ENCODE measurements around the gene CD68. TPM values are rescaled to one million over a fixed set of nuclear protein-coding genes. Genes with fewer than 3 reads are reported as not detected.

CD68 gene
- total RNA-seq, 1 donor from 2014 or later, result 667 TPM

DNA sequence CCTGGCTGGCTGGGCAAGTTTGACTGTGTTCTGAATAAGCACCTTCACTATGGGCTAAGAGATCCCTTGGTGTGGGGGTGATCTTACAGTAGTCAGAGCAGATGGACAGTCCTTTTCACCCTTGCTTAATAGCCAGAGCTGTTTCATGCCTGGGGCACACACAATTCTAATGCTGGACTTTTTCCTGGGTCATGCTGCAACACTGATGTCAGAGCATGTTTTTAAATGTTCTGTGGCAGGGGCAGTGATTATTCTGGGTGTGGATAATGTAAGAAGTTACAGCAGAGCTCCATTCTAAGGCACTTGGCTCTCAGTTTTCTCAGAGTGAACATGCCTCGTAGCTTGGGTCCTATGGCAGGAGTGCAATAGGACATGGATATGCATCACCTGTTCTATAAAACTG is 4.0 kb upstream of the CD68 start:
- peak overlapping the region; percentile 6 for H3K27ac ChIP-seq
- peaks cover 79% of the 10 kb centered on the region for H3K4me1 ChIP-seq

DNA sequence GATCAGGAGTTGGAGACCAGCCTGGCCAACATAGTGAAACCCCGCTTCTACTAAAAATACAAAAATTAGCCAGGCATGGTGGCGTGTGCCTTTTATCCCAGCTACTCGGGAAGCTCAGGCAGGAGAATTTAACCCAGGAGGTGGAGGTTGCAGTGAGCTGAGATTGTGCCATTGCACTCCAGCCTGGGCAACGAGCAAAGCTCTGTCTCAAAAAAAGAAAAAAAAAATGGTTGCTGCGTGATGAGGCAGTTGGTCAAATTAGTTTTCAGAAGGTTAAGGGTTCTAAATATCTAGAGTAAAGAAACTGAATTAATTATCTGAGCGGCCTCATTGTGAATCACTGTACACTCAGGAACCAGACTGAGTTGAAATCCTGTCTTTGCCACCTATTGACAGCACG is 3.5 kb upstream of the CD68 start:
- TF ChIP-seq, protein P1, sequence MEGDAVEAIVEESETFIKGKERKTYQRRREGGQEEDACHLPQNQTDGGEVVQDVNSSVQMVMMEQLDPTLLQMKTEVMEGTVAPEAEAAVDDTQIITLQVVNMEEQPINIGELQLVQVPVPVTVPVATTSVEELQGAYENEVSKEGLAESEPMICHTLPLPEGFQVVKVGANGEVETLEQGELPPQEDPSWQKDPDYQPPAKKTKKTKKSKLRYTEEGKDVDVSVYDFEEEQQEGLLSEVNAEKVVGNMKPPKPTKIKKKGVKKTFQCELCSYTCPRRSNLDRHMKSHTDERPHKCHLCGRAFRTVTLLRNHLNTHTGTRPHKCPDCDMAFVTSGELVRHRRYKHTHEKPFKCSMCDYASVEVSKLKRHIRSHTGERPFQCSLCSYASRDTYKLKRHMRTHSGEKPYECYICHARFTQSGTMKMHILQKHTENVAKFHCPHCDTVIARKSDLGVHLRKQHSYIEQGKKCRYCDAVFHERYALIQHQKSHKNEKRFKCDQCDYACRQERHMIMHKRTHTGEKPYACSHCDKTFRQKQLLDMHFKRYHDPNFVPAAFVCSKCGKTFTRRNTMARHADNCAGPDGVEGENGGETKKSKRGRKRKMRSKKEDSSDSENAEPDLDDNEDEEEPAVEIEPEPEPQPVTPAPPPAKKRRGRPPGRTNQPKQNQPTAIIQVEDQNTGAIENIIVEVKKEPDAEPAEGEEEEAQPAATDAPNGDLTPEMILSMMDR (IDR thresholded peaks at IDR 0.05), result no peak
- no peak overlapping the region for H3K27ac ChIP-seq
- H3K4me1 ChIP-seq, result peaks cover 79% of the 10 kb centered on the region
- H3K27me3 ChIP-seq (ENCODE audit: low read depth), result no peaks in the 10 kb centered on the region
- H3K36me3 ChIP-seq, result peaks cover 61% of the 10 kb centered on the region
- no peaks in the 10 kb centered on the region for H3K9me3 ChIP-seq
- no peak for ATAC-seq
- intact Hi-C loops (cut with DNase I), result no loop called here
- H3K4me3 ChIP-seq, result peak overlapping the region; percentile 81
- DNase-seq, result no peak

More for the DNA sequence above, 4.0 kb upstream of the CD68 start:
- TF ChIP-seq, protein P1 (IDR thresholded peaks at IDR 0.05), result no peak
- DNase-seq (no peak), ATAC-seq (no peak)
- Histone ChIP-seq H3K9me3 (no peaks in the 10 kb centered on the region), H3K27me3 (ENCODE audit: low read depth) (no peaks in the 10 kb centered on the region), H3K4me3 (peak overlapping the region; percentile 81), H3K36me3 (peaks cover 66% of the 10 kb centered on the region)
- intact Hi-C loops (cut with DNase I), result no loop called here

DNA sequence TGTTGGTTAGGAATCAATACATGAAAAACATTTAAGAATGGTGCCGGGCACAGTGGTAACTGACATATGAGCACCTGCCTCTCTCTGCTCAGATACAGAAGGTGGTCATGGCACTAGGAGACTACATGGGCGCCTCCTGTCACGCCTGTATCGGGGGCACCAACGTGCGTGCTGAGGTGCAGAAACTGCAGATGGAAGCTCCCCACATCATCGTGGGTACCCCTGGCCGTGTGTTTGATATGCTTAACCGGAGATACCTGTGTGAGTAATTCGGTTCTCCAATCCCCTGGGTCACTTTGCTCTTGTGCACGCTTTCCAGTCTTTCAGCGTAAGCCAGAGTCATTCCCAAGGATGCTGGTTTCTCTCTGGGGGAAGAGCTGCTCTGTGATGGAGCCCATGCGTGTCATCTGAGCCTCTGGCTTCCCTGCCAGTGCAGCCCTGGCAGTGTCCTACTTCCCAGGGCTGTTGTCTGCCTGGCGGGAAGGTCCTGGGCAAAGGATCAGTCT is 3.0 kb upstream of the CD68 start:
- ATAC-seq (no peak), DNase-seq (no peak)
- TF ChIP-seq, protein P1 (IDR thresholded peaks at IDR 0.05), result no peak
- intact Hi-C loops (cut with DNase I), result no loop called here
- peaks cover 74% of the 10 kb centered on the region for H3K4me1 ChIP-seq
- H3K9me3 ChIP-seq, result no peaks in the 10 kb centered on the region
- no peak overlapping the region for H3K27ac ChIP-seq
- peak overlapping the region; percentile 14 for H3K4me3 ChIP-seq
- peaks cover 56% of the 10 kb centered on the region for H3K36me3 ChIP-seq
- H3K27me3 ChIP-seq (ENCODE audit: low read depth), result no peaks in the 10 kb centered on the region

DNA sequence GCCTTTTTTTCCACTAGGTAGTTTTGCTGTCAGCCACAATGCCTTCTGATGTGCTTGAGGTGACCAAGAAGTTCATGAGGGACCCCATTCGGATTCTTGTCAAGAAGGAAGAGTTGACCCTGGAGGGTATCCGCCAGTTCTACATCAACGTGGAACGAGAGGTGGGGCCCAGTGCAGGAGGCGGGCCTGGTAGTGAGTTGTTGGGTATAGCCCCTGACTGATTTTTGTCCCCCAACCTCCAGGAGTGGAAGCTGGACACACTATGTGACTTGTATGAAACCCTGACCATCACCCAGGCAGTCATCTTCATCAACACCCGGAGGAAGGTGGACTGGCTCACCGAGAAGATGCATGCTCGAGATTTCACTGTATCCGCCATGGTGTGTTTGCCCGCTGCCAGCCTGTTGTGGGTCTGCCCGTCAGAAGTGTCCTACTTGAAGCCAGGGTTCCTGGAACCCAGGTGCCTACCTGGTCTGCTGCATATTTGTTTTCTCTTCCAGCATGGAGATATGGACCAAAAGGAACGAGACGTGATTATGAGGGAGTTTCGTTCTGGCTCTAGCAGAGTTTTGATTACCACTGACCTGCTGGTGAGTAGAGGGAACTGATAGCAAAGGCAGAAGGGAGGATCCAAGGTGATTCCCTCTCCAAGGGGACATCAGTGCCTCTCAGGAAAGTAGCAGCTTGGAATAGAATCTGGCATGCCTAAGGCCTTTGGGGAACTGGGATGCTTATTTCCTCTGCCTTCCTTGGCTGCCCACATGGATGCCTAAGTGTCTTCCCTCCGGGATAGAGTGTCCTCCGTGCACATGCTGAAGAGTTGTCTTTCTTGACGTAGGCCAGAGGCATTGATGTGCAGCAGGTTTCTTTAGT is 1.9 kb upstream of the CD68 start:
- Histone ChIP-seq H3K4me1 (peaks cover 74% of the 10 kb centered on the region), H3K9me3 (no peaks in the 10 kb centered on the region), H3K27me3 (ENCODE audit: low read depth) (no peaks in the 10 kb centered on the region), H3K4me3 (peak overlapping the region; percentile 78), H3K36me3 (peaks cover 56% of the 10 kb centered on the region), H3K27ac (no peak overlapping the region)
- intact Hi-C loops (cut with DNase I), result no loop called here
- ATAC-seq (no peak), DNase-seq (no peak)
- TF ChIP-seq, protein P1 (IDR thresholded peaks at IDR 0.05), result no peak

DNA sequence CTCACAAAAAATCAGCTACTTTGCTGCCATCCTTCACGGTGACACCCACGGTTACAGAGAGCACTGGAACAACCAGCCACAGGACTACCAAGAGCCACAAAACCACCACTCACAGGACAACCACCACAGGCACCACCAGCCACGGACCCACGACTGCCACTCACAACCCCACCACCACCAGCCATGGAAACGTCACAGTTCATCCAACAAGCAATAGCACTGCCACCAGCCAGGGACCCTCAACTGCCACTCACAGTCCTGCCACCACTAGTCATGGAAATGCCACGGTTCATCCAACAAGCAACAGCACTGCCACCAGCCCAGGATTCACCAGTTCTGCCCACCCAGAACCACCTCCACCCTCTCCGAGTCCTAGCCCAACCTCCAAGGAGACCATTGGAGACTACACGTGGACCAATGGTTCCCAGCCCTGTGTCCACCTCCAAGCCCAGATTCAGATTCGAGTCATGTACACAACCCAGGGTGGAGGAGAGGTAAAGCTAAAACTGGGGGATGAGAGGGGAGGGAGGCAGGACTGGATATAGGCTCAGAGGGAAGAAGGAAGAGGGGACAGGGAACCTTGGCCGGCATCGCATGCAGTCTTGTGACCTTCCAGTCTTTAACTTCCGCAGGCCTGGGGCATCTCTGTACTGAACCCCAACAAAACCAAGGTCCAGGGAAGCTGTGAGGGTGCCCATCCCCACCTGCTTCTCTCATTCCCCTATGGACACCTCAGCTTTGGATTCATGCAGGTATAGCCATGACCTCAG is 581 bp downstream of the CD68 start:
- peak overlapping the region; percentile 97 for H3K27ac ChIP-seq
- DNase-seq, result no peak
- intact Hi-C loops (cut with DNase I), result no loop called here

More for the DNA sequence above, 581 bp downstream of the CD68 start:
- ATAC-seq, result no peak
- Histone ChIP-seq H3K4me3 (peak overlapping the region; percentile 78), H3K4me1 (peaks cover 80% of the 10 kb centered on the region), H3K9me3 (no peaks in the 10 kb centered on the region), H3K36me3 (peaks cover 43% of the 10 kb centered on the region), H3K27me3 (ENCODE audit: low read depth) (no peaks in the 10 kb centered on the region)
- TF ChIP-seq, protein P1 (IDR thresholded peaks at IDR 0.05), result no peak

Data from lower lobe of right lung (tissue), 2 donors.